HepG2 (cell line): ENCODE results near the gene RBP7. TPM values are rescaled to one million over a fixed set of nuclear protein-coding genes. Genes with fewer than 3 reads are reported as not detected.

Experiments
- CBFB ChIP-seq: sonication (generic); formaldehyde crosslinking; IDR thresholded peaks from 2 replicates; pipeline ENCODE4 v1.4.0; 2020; ENCODE audit warnings: missing genetic modification reagents
- CBX2 ChIP-seq, 2 experiments: fragments of 200-600 bp in 1 of 2; sonication (generic); formaldehyde crosslinking in 1 of 2; IDR thresholded peaks; 2 replicates each; pipeline versions ENCODE4 v1.7.0 to v1.8.1; 2018 to 2022; ENCODE audit warnings: low read depth in 2 of 2, low read length in 1 of 2, mild to moderate bottlenecking in 1 of 2, missing genetic modification reagents in 1 of 2
- ELF1 ChIP-seq: sonication (generic); formaldehyde crosslinking; IDR thresholded peaks from 2 replicates; pipeline ENCODE4 v1.4.0; 2020; ENCODE audit warnings: missing genetic modification reagents
- ESRRA ChIP-seq: sonication (generic); formaldehyde crosslinking; IDR thresholded peaks from 2 replicates; pipeline ENCODE4 v1.5.1; 2020; ENCODE audit warnings: mild to moderate bottlenecking, low read depth, missing genetic modification reagents
- FOXC1 ChIP-seq: sonication (generic); formaldehyde crosslinking; IDR thresholded peaks from 2 replicates; pipeline ENCODE4 v1.8.0; 2022; ENCODE audit warnings: mild to moderate bottlenecking, missing genetic modification reagents, borderline replicate concordance
- FOXM1 ChIP-seq: sonication (generic); formaldehyde crosslinking; IDR thresholded peaks from 2 replicates; pipeline ENCODE4 v1.5.0; 2020; ENCODE audit warnings: missing genetic modification reagents
- HOXA5 ChIP-seq: sonication (generic); formaldehyde crosslinking; IDR thresholded peaks from 2 replicates; pipeline ENCODE4 v1.4.0; 2020; ENCODE audit warnings: missing genetic modification reagents
- ISL2 ChIP-seq: sonication (generic); formaldehyde crosslinking; IDR thresholded peaks from 2 replicates; pipeline ENCODE4 v1.5.0; 2020; ENCODE audit warnings: missing genetic modification reagents
- ISX ChIP-seq: sonication (generic); formaldehyde crosslinking; conservative IDR thresholded peaks from 2 replicates; pipeline ENCODE4 v1.5.0; 2020; ENCODE audit warnings: missing genetic modification reagents
- KAT8 ChIP-seq: IDR thresholded peaks from 2 replicates; pipeline ENCODE4 v1.6.1; 2016; ENCODE audit warnings: missing genetic modification reagents, missing compliant biosample characterization
- NFE2L2 ChIP-seq: fragments of 150-350 bp; IDR thresholded peaks from 2 replicates; pipeline ENCODE4 v1.6.1; 2014; ENCODE audit warnings: low read length
- SRF ChIP-seq: IDR thresholded peaks from 2 replicates; pipeline ENCODE4 v1.6.1; 2011; ENCODE audit warnings: mild to moderate bottlenecking, low read depth, low read length, moderate library complexity
- ZKSCAN8 ChIP-seq: IDR thresholded peaks from 2 replicates; pipeline ENCODE4 v1.6.1; 2016; ENCODE audit warnings: borderline replicate concordance, missing genetic modification reagents, missing compliant biosample characterization
- ZNF160 ChIP-seq: sonication (generic); formaldehyde crosslinking; IDR thresholded peaks from 2 replicates; pipeline ENCODE4 v1.8.0; 2022; ENCODE audit warnings: mild to moderate bottlenecking, inconsistent platforms, missing genetic modification reagents
- ZNF232 ChIP-seq: sonication (generic); formaldehyde crosslinking; IDR thresholded peaks from 2 replicates; pipeline ENCODE4 v1.4.0; 2020; ENCODE audit warnings: missing genetic modification reagents, borderline replicate concordance
- polyA plus RNA-seq, 8 experiments: library from polyadenylated mRNA; depleted of rRNA in 3 of 8; stranded (reverse) in 7 of 8; unstranded in 1 of 8; fragments of >200 nt; fragmentation: Illumina TruSeq in 4 of 8; extraction: Trizol in 4 of 8; gene quantifications; 2 replicates each; pipeline versions ENCODE4 v1.2.1 to v1.2.3, GENCODE V29; 2011 to 2016; ENCODE audit warnings: low read depth in 4 of 8, missing spikeins in 1 of 8, mixed read lengths in 1 of 8; ENCODE audit not compliant: insufficient read depth in 1 of 8
- total RNA-seq, 5 experiments: library from RNA; depleted of rRNA; stranded (reverse); fragments of >200 nt; fragmentation: Illumina TruSeq; extraction: Trizol; gene quantifications; 2 replicates each; pipeline ENCODE4 v1.2.3, GENCODE V29; 2016; ENCODE audit warnings: low read depth in 1 of 5
- TF ChIP-seq, protein P1 (sequence below): sonication (generic); formaldehyde crosslinking; IDR thresholded peaks from 2 replicates; pipeline ENCODE4 v1.4.0; 2020; ENCODE audit warnings: missing genetic modification reagents
- TF ChIP-seq, protein P2 (sequence below): sonication (generic); formaldehyde crosslinking; IDR thresholded peaks from 2 replicates; pipeline ENCODE4 v1.8.1; 2023; ENCODE audit warnings: missing genetic modification reagents, inconsistent platforms, borderline replicate concordance
- TF ChIP-seq, protein P3 (sequence below): sonication (generic); formaldehyde crosslinking; IDR thresholded peaks from 2 replicates; pipeline ENCODE4 v1.4.0; 2020; ENCODE audit warnings: missing genetic modification reagents
- TF ChIP-seq, protein P4 (sequence below): sonication (generic); formaldehyde crosslinking; IDR thresholded peaks from 2 replicates; pipeline ENCODE4 v1.5.1; 2020; ENCODE audit warnings: missing genetic modification reagents, mild to moderate bottlenecking, borderline replicate concordance

Gene RBP7
- total and polyA plus RNA-seq, 2 of the 13 experiments (the other 11 are each of a cell fraction or from before 2014, with no cell fraction given): 1.6 to 2.0 TPM

DNA sequence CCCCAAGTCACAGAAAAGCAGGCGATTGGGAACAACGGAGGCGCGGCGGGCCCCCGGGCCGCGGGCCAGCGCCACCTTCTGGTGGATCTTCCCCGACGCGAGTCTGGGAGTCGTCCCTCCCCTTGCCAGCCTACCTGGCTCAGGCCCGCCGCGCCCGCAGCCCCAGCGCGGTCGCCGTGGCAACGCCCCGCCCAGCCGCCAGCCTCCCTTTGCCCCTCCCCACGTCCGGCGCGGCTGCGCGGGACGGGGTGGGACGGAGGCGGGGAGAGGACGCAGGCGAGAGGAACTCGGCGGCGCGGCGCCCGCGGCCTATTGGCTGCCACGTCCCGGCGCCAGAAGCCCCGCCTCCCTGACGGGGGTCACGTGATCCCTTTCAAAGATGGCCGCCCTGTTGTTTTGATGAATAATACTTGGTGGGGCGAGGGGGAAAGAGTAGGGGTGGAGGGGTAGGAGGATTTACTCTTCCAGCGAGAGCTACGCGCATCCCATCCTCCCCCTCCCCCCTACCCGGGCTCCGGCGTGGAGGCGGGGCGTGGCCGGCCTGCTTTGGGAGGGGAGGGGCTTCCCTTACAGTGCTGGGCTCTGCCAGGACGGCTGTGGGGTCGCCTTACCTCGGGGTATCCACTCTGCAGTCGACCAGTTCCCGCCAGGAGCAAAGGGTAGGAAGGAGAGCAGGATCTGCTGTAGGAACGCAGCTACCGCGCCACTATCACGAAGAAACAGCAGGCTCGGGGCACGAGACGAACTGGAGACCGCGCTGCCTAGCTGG, 35.7 kb downstream of the RBP7 start, which contains the start of gene UBE4B (continued):
- TF ChIP-seq, protein P1, sequence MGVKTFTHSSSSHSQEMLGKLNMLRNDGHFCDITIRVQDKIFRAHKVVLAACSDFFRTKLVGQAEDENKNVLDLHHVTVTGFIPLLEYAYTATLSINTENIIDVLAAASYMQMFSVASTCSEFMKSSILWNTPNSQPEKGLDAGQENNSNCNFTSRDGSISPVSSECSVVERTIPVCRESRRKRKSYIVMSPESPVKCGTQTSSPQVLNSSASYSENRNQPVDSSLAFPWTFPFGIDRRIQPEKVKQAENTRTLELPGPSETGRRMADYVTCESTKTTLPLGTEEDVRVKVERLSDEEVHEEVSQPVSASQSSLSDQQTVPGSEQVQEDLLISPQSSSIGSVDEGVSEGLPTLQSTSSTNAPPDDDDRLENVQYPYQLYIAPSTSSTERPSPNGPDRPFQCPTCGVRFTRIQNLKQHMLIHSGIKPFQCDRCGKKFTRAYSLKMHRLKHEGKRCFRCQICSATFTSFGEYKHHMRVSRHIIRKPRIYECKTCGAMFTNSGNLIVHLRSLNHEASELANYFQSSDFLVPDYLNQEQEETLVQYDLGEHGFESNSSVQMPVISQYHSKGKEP: no peak
- TF ChIP-seq ZKSCAN8 (no peak), HOXA5 (CRISPR knock-in tag) (no peak), ELF1 (CRISPR knock-in tag) (no peak), NFE2L2 (no peak), CBFB (CRISPR knock-in tag) (no peak), KAT8 (CRISPR knock-in tag) (peak; percentile 74; the same call in 1 of the 2 replicates), FOXM1 (CRISPR knock-in tag) (no peak), ZNF232 (CRISPR knock-in tag) (no peak), ISX (no peak), ISL2 (CRISPR knock-in tag) (peak; percentile 22; the same call in 1 of the 2 replicates), ESRRA (no peak), SRF (no peak), CBX2 (IDR thresholded peaks at IDR 0.05; ENCODE audit: low read depth, low read length) (no peak), CBX2 (CRISPR knock-in tag; IDR thresholded peaks at IDR 0.05; ENCODE audit: low read depth) (no peak; the same call in 1 of the 2 replicates), FOXC1 (CRISPR knock-in tag) (peak; percentile 6; the same call in 1 of the 2 replicates), ZNF160 (CRISPR knock-in tag) (no peak)
- TF ChIP-seq, protein P2, sequence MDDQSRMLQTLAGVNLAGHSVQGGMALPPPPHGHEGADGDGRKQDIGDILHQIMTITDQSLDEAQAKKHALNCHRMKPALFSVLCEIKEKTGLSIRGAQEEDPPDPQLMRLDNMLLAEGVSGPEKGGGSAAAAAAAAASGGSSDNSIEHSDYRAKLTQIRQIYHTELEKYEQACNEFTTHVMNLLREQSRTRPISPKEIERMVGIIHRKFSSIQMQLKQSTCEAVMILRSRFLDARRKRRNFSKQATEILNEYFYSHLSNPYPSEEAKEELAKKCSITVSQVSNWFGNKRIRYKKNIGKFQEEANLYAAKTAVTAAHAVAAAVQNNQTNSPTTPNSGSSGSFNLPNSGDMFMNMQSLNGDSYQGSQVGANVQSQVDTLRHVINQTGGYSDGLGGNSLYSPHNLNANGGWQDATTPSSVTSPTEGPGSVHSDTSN (CRISPR knock-in tag): no peak
- TF ChIP-seq, protein P3, sequence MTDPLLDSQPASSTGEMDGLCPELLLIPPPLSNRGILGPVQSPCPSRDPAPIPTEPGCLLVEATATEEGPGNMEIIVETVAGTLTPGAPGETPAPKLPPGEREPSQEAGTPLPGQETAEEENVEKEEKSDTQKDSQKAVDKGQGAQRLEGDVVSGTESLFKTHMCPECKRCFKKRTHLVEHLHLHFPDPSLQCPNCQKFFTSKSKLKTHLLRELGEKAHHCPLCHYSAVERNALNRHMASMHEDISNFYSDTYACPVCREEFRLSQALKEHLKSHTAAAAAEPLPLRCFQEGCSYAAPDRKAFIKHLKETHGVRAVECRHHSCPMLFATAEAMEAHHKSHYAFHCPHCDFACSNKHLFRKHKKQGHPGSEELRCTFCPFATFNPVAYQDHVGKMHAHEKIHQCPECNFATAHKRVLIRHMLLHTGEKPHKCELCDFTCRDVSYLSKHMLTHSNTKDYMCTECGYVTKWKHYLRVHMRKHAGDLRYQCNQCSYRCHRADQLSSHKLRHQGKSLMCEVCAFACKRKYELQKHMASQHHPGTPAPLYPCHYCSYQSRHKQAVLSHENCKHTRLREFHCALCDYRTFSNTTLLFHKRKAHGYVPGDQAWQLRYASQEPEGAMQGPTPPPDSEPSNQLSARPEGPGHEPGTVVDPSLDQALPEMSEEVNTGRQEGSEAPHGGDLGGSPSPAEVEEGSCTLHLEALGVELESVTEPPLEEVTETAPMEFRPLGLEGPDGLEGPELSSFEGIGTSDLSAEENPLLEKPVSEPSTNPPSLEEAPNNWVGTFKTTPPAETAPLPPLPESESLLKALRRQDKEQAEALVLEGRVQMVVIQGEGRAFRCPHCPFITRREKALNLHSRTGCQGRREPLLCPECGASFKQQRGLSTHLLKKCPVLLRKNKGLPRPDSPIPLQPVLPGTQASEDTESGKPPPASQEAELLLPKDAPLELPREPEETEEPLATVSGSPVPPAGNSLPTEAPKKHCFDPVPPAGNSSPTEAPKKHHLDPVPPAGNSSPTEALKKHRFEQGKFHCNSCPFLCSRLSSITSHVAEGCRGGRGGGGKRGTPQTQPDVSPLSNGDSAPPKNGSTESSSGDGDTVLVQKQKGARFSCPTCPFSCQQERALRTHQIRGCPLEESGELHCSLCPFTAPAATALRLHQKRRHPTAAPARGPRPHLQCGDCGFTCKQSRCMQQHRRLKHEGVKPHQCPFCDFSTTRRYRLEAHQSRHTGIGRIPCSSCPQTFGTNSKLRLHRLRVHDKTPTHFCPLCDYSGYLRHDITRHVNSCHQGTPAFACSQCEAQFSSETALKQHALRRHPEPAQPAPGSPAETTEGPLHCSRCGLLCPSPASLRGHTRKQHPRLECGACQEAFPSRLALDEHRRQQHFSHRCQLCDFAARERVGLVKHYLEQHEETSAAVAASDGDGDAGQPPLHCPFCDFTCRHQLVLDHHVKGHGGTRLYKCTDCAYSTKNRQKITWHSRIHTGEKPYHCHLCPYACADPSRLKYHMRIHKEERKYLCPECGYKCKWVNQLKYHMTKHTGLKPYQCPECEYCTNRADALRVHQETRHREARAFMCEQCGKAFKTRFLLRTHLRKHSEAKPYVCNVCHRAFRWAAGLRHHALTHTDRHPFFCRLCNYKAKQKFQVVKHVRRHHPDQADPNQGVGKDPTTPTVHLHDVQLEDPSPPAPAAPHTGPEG: no peak
- TF ChIP-seq, protein P4, sequence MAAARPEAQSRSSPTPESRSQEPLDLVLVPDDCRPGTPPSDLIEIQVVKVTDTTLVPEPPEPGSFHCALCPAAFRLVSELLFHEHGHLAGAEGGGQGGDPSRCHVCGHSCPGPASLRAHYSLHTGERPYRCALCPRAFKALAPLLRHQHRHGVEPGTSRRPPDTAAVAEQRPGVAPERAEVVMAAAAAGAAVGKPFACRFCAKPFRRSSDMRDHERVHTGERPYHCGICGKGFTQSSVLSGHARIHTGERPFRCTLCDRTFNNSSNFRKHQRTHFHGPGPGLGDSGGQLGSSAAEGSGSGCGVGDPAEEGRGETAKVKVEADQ (CRISPR knock-in tag): no peak
